Measurements from ENCODE around the gene RBFOX1. TPM values are rescaled to one million over a fixed set of nuclear protein-coding genes. Genes with fewer than 3 reads are reported as not detected.

The RBFOX1 gene
- polyA plus RNA-seq, 1 donor from 2014 or later = 56.8 TPM

GRCh38 chr16:7512503-7512902, 179.9 kb downstream of the RBFOX1 start (continued):
- TF ChIP-seq EZH2 (IDR thresholded peaks at IDR 0.05; ENCODE audit: borderline replicate concordance, insufficient read depth, low read length, poor library complexity, severe bottlenecking) = no peak

GRCh38 chr16:7513429-7513828, 180.8 kb downstream of the RBFOX1 start:
- H3K79me2 ChIP-seq (replicated peaks; ENCODE audit: insufficient read depth, low read length) = no peaks in the 10 kb centered on the region
- no peaks in the 10 kb centered on the region for H3K9me3 ChIP-seq (ENCODE audit: low read length)
- no peak overlapping the region for H3K9ac ChIP-seq (ENCODE audit: low read length)
- TF ChIP-seq REST (IDR thresholded peaks at IDR 0.05; ENCODE audit: borderline replicate concordance) (no peak), MXI1 (conservative IDR thresholded peaks at IDR 0.05; ENCODE audit: poor library complexity, severe bottlenecking) (no peak), CTCF (IDR thresholded peaks at IDR 0.05; ENCODE audit: poor library complexity, severe bottlenecking) (peak; percentile 43)
- H3K36me3 ChIP-seq (ENCODE audit: insufficient read depth, low read length) = no peaks in the 10 kb centered on the region
- H4K20me1 ChIP-seq (ENCODE audit: insufficient read depth) = no peaks in the 10 kb centered on the region
- no peak overlapping the region for H3K4me3 ChIP-seq (ENCODE audit: low read length)
- H3K27me3 ChIP-seq (ENCODE audit: insufficient read depth, low read depth, low read length) = no peaks in the 10 kb centered on the region
- H3K4me2 ChIP-seq (ENCODE audit: low read length) = no peak overlapping the region
- H3K9me2 ChIP-seq (ENCODE audit: insufficient read depth, low read length) = no peaks in the 10 kb centered on the region
- H2AFZ ChIP-seq (ENCODE audit: low read depth, low read length) = no peak overlapping the region
- H3K27ac ChIP-seq (ENCODE audit: low read length) = no peak overlapping the region
- H3F3A ChIP-seq (ENCODE audit: insufficient read depth, low read length, poor library complexity, severe bottlenecking) = no peaks in the 10 kb centered on the region

GRCh38 chr16:7515543-7515942, 182.9 kb downstream of the RBFOX1 start:
- H3K27ac ChIP-seq (ENCODE audit: low read length) = no peak overlapping the region
- no peaks in the 10 kb centered on the region for H3K9me2 ChIP-seq (ENCODE audit: insufficient read depth, low read length)
- no peaks in the 10 kb centered on the region for H3F3A ChIP-seq (ENCODE audit: insufficient read depth, low read length, poor library complexity, severe bottlenecking)
- H3K4me2 ChIP-seq (ENCODE audit: low read length) = no peak overlapping the region
- no peak overlapping the region for H3K4me3 ChIP-seq (ENCODE audit: low read length)
- H3K9ac ChIP-seq (ENCODE audit: low read length) = no peak overlapping the region
- H3K9me3 ChIP-seq (ENCODE audit: low read length) = no peaks in the 10 kb centered on the region
- TF ChIP-seq MXI1 (conservative IDR thresholded peaks at IDR 0.05; ENCODE audit: poor library complexity, severe bottlenecking) (no peak), EP300 (conservative IDR thresholded peaks at IDR 0.05; ENCODE audit: poor library complexity, severe bottlenecking) (no peak), EZH2 (IDR thresholded peaks at IDR 0.05; ENCODE audit: borderline replicate concordance, insufficient read depth, low read length, poor library complexity, severe bottlenecking) (no peak), CTCF (IDR thresholded peaks at IDR 0.05; ENCODE audit: poor library complexity, severe bottlenecking) (no peak), POLR2AphosphoS5 (IDR thresholded peaks at IDR 0.05) (no peak), RAD21 (conservative IDR thresholded peaks at IDR 0.05) (no peak), REST (IDR thresholded peaks at IDR 0.05; ENCODE audit: borderline replicate concordance) (no peak), SMC3 (conservative IDR thresholded peaks at IDR 0.05; ENCODE audit: poor library complexity) (no peak), TAF1 (IDR thresholded peaks at IDR 0.05; ENCODE audit: low read depth) (no peak)
- no peaks in the 10 kb centered on the region for H3K27me3 ChIP-seq (ENCODE audit: insufficient read depth, low read depth, low read length)
- H2AFZ ChIP-seq (ENCODE audit: low read depth, low read length) = no peak overlapping the region
- no peaks in the 10 kb centered on the region for H4K20me1 ChIP-seq (ENCODE audit: insufficient read depth)
- H3K79me2 ChIP-seq (replicated peaks; ENCODE audit: insufficient read depth, low read length) = no peaks in the 10 kb centered on the region
- H3K36me3 ChIP-seq (ENCODE audit: insufficient read depth, low read length) = no peaks in the 10 kb centered on the region
